ENCODE data around the gene EIF6.

The EIF6 gene

DNA sequence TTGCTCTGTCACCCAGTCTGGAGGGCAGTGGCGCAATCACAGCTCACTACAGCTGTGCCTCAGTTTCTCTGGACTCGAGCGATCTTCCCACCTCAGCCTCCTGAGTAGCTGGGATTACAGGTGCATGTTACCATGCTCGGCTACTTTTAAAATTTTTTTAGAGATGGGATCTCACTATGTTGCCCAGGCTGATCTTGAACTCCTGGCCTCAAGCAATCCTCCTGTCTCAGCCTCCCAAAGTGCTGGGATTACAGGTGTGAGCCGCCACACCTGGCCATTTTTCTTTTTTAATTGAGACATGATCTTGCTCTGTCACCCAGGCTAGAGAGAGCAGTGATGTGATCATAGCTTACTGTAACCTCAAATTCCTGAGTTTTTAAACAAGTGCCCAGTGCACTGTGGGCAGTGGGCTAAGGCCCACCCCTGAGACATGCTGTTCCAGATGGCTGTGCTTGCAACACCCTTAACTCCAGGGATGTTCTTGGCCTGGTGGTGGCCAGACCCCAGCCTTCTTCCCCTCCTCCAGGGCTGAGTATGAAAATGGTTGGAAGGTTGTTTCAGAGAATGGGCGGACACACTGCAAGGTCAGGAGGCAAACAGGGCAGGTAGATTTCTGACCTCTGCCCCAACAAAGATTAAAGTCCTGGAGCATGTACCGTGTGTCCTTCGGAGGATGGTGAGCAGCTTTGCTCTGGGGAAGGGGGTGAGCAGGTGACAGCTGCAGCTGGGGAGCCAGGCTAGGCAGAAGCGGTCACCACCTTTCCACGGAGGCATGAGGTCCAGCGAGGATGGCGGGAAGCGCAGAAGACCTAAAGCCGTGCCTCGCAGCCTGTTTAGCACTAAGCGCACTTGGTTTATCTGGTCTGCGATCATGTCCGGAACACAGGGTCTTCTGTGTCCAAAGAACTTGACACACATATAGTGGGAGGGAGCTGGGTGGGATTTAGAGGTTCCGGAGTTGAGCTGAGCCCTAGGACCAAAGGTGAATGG lies 9.0 kb upstream of the EIF6 start:
- DNase-seq: no peak

DNA sequence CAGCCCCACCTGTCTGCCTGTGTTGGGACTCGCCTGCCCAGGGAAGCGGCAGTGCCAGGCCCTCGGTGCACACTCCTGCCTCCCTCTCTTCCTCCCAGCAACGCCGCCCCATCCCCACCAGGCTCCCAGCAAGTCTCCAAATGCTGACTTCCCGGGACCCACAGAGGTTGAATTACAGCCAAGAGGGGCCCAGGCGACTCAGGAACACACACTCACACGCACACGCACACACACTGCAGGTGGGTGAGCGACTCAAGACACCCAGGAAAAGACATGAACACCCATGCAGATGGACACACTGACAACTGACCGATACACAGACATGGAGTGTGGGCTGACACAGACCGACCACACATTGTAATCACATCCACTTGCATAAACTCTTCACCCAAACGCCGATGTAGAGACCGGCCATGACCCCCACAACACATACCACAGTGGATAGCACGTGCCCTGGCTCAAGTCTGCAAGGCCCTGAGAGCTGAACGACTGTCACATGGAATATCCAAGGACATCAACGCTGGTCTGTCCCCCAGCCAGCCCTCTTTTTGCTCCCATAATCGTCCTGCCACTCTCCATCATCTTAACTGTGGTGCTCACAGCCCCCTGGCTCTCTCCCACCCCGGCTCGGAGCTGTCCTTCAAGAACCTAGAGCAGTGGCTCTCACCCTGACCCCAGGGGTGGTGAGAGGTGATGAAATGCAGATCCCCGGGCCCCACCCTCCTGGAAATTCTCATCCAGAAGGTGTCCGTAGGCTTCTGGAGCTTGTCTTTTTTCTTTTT lies 8.1 kb upstream of the EIF6 start:
- DNase-seq: no peak

DNA sequence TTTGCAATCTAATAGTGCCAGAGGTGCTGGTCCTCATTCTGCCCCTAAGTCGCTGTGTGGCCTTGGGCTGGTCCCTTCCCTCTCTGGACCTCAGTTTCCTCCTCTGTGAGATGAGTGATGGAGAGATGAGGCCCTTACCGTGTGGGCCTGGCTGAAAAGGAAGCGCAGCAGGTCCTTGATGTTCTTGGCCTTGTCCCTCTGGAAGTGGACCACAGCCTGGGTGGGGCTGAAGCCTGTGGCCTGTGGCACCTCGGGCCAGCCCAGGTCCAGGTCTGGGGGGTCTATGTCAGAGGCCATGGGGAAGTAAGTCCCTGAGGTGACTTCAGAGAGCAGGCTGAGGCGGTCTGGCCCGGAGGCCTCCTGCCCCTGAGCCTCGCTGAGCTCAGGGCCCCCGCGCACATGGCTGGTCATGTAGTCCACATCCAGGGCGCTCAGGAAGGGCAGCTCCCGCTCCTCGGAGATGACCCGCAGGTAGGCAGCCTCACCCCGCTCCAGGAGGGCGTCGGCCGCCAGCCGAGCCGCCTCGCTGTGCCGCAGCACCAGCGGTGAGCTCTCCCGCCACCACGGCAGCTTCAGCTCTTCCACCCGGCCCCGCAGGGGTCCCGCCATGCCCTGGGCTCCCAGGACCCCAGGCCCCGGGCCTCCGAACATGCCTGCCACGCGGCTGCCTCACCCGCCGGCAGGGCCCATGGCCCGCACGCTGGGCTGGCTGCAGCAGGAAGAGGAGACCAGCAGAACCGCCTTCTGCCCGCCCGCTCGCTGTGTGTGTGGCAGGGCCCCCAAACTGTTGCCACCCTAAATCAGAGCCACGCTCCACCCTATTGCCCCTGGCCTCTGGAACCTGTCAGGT lies 7.3 kb upstream of the EIF6 start, which contains the start of gene FAM83C:
Gene FAM83C, minus strand, starts transcription at position 772 of the 850 bp plus-strand sequence. Its CDS starts 121 bp downstream, at position 651.
- DNase-seq: no peak

DNA sequence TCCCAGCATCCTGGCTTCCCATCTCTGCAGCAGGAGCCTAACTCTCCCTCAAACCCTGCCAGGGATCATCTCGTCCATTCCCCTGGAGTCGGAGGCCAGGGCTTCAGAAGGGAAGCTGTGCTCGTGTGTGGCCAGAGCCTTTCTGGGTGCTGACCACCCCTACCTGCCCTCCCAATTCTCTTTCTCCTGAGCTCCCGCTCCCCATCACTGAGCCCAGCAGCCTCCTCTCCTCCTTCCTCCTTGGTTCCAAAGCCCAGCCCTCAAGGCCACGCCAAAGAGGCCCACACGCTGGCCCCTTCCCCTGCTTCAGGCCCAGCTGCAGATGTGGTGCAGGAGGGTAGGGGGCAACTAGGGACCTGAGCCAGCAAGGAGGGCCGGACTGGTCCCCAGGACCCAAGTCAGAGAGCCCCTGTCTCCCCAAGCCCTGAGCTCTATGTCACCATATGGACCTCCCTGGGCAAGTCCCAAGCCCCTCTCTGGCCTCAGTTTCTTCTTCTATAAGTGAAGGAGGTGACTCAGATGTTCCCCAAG lies 6.4 kb upstream of the EIF6 start:
- DNase-seq: no peak

GRCh38 chr20:35290186-35290886 lies 5.8 kb upstream of the EIF6 start:
- DNase-seq: no peak

- no peak for DNase-seq
Observed at GRCh38 chr20:35288325-35289060, 3.9 kb upstream of the EIF6 start.

DNA sequence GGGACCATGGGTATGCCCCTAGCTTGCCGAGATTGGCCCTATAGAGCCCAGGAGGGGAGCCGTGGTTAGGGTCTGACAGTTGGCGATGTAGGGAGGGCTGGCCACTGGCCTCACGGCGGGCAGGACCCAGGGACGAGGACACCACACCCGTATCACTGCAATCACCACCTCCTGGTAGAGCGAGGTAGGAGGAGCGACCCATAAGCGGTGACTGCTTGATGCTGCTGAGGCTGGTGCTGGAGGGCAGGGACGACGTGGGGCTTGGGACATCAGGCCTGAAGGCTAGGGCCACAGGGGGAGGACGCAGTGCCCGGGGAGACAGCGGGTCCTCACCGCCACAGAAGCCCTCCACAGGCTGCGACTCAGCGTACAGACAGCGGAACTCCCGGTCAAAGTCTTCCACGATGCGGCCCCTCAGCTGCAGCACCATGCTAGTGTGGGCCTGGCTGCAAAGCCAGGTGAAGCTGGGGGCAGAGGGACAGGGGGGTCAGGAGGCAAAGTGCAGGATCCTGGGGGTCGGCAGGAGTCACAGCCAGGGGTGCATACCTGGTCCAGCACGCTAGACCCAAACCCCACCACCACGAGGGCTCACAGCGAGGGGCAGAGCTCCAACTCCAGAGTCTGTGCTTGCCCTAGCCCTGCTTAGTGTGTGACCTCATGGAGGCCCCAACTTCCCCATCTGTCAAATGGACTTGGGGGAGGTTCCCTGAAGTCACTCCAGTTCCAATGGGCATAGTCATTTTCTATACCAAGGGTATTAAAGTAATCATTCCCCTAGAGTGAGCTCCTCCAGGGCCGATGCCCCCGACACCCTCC lies 3.1 kb upstream of the EIF6 start:
- DNase-seq: no peak

- DNase-seq: no peak
Observed at GRCh38 chr20:35286899-35287508, 2.4 kb upstream of the EIF6 start.

- no peak for DNase-seq
Observed at GRCh38 chr20:35286077-35286898, 1.7 kb upstream of the EIF6 start.

- DNase-seq: no peak
Observed at GRCh38 chr20:35285806-35286076, 1.2 kb upstream of the EIF6 start.

GRCh38 chr20:35284992-35285805 lies 627 bp upstream of the EIF6 start:
- no peak for DNase-seq

GRCh38 chr20:35283441-35284266 lies 918 bp downstream of the EIF6 start:
- no peak for DNase-seq

GRCh38 chr20:35281506-35282101 lies 3.0 kb downstream of the EIF6 start:
- no peak for DNase-seq

GRCh38 chr20:35280523-35280922 lies 4.0 kb downstream of the EIF6 start:
- DNase-seq: no peak

- no peak for DNase-seq
Observed at GRCh38 chr20:35279533-35280174, 4.9 kb downstream of the EIF6 start.

DNA sequence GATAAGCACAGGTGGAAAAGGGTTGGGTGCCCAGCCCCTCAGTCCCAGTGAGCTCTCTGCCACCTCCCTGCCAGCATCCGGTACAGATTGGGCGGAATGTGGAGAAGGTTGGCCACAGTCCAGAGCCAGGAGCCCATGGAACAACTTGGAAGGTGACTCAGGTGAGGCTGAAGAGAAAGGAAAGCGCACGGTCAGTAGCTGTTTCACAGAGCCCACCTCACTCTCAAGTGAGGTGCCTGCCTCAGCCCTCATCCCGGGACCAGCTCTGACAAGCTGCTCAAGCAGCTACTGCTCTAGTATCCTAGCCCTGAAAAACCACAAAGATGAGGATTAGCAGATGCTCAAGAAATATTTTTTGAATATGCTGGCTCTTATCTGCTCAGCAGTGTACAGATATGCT lies 5.5 kb downstream of the EIF6 start:
- no peak for DNase-seq

Measured in right hindlimb (tissue), 1 donor.